NCI-H345 treated with DMSO at 0.1 percent for 48 hours (cell line): Measurements from ENCODE around the gene KIF4A.
"Not testable (repeated sequence)": the region's sequence is repeated elsewhere in the genome, so short reads cannot be mapped to it uniquely, and the experiment has no call there.

Source experiments
- DNase-seq: peaks from one replicate; lab custom pipeline; 2025; ENCODE audit not compliant: unreplicated experiment; lab: John Stamatoyannopoulos, UW

The KIF4A gene

DNA sequence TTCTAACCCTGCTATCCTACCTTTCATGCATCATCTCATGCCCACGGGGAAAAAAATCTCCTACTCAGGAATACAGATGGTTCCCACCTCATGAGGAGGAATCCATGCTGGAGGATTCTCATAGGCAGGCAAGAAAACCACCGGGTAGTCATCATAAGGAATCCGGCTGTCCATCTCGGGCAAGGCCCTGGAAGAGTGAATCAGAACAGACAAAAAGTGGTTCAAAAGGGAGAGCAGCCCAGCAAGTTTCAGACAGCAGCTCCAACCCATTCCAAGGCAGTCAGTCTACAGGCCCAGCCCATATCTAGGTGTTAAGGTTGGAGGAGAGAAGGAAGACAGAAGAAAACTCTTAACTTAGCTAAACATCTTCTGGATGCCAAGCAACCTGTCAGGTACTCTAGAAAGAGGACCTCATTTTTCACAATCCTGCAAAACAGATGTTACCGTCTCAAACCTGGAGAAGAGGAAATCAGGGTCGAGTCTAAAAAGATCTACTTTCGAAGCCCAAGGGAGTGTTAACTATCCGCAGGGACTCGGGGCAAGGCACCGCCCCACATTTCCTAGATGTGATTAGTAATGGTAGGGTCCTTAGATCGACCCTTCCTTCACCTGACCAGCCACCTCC, 624 bp upstream of the KIF4A start:
- no peak for DNase-seq

DNA sequence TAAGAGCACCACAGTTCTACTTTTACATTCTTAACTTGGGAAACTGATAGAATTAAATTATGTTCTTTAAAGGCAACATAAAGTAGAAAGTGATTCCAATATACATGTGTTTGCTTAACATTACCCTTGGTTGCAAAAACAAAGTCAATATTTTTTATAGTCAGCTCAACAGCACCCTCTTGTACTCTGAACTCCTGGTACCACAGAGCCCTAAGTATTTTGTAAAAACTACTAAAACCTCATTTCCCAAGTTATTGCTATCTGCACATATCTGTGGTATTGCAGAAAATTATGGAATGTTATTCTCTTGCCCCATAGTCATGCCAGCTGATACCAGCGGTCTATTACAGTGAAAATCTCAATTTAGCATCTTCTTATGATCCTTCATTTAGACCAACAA, 2.9 kb downstream of the KIF4A start:
- no peak for DNase-seq

DNA sequence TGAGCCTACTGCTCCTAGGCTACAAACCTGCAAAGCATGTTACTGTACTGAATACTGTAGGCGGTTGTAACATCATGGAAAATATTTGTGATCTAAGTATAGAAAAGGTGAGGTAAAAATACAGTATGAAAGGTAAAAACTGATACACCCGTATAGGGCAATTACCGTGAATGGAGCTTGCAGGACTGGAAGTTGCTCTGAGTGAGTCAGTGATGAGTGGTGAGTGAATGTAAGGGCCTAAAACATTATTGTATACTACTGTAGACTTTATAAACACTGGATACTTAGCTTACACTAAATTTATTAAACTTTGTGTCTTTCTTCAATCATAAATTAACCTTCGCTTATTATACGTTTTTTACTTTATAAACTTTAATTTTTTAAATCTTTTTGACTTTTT, 3.7 kb downstream of the KIF4A start:
- no peak for DNase-seq

DNA sequence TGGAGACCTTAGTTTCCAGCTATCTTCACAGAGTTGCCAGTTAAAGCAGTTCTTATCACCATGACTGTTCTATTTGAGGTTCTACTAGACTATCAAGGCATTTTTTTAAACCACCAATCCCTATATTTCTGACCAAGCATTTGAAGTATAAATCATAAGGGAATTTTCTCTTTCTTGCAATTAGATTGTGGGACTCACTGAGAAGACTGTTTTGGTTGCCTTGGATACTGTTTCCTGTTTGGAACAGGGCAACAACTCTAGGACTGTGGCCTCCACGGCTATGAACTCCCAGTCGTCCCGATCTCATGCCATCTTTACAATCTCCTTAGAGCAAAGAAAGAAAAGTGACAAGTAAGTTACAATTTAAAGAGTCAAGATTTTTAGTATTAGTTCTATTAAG, 11.8 kb downstream of the KIF4A start:
- no peak for DNase-seq

DNA sequence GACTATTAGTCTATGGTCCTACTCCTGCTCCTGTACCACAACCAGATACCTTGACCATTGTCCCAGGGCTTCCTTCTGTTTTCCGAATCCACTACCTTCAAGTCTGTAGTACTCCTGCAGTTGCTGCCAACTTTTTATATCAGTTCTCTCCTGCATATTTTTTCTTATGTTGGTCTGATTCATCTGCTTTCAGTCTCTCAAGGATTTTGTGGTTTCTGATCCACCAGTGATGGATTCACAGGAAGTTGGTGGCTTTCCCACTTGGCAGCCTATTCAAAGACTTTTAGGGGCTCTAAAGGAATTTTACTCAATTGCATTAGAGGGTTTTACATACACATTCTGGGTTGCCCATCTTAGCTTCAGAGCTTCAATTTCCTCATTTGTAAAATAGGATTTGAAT, 23.6 kb downstream of the KIF4A start:
- no peak for DNase-seq

DNA sequence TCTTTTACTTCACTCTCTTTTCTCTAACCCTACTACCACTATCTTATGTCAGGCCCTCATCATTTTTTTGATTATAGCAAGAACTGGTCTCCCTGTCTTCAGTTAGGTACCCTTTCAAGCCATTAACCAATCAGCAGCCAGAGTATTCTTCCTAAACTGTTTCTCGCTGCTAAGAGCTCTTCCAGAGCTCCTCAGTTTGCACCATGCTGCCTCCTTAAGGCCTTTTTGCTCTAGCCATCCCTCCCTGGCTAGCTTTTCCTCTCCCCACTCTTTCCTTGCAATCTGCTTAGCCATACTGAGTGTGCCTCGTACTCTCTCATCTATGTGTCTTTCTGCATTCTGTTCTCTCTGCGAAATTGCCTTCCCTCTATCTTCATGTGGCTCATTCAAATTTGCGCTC, 32.9 kb downstream of the KIF4A start:
- no peak for DNase-seq

DNA sequence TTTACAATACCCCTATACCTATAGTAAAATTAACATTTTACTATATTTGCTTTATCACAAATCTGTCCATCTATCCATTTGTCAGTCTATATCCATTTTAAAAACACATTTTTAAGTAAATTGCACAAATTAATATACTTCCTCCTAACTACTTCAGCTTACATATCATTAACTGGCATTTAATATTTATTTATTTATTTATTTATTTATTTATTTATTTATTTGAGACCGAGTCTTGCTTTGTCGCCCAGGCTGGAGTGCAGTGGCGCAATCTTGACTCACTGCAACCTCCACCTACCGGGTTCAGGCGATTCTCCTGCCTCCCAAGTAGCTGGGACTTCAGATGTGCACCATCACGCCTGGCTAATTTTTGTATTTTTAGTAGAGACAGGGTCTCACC, 33.7 kb downstream of the KIF4A start:
- not testable (repeated sequence) for DNase-seq

DNA sequence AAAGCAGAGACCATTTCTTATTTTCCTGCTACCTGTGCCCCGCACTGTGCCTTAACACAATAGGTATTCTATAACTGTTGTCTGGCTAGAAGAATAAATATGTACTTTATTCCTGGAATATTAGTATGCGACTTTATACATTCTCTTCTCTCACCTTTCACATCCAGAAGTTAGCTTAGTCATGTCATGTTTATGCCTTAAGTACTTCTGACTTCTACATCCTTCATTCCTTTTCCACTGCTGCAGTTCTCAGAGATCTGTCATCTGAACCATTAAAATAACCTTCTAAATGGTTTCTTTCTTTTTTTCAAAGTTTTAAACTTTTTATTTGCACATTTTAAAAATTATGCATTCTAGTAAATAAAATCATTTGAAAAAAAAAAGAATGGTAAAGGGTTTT, 34.4 kb downstream of the KIF4A start:
- DNase-seq = no peak

DNA sequence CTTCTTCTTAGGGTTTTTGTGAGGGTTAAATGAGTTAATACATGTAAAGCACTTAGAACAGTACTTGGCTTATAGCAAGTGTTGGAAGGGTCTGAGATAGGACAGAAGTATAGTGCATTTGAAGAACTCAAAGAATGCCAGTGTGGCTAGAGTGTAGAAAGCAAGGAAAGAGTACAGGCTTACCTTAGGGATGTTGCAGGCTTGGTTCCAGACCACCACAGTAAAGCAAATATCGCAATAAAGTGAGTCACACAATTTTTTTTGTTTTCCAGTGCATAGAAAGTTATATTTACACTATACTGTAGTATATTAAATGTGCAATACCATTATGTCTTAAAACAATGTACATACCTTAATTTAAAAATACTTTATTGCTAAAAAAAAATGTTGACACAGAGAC, 41.3 kb downstream of the KIF4A start:
- DNase-seq = no peak

DNA sequence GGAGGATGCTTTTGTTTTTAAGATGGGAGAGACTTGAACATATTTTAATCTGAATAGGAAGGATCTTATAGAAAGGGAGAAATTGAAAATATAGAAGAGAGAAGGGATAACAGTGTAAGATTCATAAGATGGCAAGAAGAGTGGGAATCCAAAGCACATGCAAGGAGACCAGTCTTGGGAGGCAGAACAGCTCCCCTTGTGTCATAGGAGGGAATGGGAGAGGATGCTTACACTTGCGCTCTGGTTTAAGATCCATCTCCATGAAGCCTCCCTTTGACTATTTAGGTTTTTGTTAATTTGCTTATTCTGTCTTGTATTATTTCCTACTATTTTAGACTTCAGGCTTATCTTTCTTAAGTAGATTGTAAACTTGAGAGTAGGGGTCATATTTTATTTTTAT, 42.7 kb downstream of the KIF4A start:
- DNase-seq = no peak

DNA sequence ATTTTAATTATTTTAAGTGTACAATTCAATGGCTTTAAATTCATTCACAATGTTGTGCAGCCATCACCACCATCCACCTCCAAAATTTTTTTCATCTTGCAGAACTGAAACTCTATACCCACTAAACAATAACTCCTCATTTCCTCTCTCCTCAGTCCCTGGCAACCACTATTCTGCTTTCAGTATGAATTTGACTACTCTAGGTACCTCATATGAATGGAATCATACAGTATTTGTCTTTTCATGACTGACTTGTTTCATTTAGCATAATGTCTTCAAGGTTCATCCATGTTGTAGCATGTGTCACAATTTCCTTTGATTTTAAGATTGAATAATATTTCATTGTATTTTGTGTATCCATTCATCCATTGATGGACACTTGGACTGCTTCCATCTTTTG, 46.9 kb downstream of the KIF4A start:
- no peak for DNase-seq

DNA sequence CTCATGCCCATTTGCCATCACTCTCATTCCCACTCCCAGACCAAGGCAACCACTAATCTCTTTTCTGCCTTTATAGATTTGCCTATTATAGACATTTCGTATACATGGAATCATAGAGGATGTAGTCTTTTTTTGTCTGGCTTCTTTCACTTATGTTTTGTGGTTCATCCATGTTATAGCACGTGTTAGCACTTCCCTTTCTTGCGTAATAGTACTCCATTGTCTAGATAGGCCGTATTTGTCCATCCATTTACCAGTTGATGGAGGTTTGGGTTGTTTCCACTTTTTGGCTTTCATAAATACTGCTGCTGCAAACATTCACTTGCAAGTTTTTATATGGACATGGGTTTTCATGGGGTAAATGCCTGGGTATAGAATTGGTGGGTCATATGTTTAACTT, 48.4 kb downstream of the KIF4A start:
- DNase-seq = no peak

DNA sequence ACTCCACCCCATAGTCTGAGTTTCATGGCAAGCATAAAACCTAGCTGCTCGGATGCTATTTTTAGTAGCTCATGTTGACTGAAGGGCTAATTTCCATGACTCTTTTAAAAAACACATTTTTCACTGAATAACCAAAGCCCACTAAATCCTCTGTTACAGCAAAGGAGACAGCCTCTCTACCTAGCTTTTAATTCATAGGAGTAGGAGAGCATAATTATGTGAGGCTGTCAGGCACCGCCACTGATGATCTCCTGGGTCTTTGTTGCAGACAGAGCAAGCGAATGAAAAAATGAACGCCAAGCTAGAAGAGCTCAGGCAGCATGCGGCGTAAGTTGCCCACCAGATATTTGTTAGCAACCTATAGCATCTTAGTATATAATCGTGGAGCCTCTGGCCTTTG, 53.5 kb downstream of the KIF4A start:
- no peak for DNase-seq

DNA sequence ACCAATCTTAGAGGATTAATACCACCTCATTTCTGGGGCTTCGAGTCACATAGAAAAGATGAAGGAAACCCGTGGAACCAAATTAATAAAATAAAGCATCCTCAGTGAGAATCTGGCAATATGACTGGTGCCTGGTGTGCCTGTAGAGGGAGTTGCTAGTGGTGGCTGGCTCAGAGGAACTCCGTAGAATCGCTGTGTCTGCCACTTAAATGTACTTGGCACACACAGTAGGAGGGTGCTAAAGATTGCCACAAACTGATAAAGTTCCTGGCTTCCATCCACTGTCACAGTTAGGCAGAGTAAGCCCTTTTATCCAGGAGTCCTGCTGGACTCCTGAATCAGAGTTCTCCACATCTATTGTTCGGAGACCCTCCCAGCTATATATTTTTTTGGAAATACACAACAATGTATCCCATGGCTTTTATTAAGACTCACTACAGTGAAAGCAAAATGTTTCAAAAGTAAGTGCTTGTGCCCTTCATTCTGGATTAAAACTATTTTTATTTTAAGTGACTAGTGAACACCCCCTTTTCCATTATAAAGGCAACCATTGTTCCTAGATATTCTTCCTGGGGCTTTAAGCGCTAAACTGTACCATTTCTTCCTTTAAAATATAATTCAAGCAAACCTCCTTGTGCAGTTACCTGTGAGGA, 56.6 kb downstream of the KIF4A start:
- DNase-seq = no peak

DNA sequence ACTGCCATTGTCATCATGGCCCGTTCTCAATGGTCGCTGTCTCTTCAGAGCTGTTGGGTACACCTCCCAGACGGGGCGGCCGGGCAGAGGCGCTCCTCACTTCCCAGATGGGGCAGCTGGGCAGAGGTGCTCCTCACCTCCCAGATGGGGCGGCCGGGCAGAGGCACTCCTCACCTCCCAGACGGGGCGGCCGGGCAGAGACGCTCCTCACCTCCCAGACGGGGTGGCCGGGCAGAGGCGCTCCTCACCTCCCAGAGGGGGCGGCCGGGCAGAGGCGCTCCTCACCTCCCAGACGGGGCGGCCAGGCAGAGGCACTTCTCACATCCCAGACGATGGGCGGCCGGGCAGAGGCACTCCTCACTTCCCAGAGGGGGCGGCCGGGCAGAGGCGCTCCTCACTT, 58.9 kb downstream of the KIF4A start:
- DNase-seq = not testable (repeated sequence)

DNA sequence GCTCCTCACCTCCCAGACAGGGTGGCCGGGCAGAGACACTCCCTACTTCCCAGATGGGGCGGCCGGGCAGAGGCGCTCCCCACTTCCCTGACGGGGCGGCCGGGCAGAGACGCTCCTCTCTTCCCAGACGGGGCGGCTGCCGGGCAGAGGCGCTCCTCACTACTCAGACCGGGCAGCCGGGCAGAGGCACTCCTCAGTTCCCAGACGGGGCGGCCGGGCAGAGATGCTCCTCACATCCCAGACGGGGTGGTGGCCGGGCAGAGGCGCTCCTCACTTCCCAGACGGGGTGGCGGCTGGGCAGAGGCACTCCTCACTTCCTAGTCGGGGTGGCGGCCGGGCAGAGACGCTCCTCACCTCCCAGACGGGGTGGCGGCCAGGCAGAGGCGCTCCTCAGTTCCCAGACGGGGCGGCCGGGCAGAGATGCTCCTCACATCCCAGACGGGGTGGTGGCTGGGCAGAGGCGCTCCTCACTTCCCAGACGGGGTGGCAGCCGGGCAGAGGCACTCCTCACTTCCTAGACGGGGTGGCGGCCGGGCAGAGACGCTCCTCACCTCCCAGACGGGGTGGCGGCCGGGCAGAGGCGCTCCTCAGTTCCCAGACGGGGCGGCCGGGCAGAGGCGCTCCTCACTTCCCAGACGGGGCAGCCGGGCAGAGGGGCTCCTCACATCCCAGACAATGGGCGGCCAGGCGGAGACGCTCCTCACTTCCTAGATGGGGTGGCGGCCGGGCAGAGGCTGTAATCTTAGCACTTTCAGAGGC, 59.6 kb downstream of the KIF4A start:
- DNase-seq = not testable (repeated sequence)

DNA sequence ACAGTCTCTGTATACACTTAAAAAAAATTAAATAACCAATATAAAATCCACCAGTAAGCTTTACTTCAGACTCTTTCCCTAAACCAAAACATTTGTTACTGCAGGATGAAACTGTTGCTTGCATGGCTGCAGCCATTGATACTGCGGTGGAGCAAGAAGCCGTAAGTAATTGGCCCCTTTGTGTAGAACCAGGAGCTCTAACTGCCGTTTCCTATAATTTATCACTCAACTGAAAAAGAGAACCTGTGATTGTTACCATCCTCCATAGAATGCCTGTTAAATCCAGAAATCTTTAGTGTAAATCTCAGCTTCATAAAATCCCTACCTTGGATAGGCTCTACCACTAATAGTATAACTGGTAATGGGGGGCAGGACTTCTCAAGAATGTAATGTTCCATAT, 62.6 kb downstream of the KIF4A start:
- no peak for DNase-seq

DNA sequence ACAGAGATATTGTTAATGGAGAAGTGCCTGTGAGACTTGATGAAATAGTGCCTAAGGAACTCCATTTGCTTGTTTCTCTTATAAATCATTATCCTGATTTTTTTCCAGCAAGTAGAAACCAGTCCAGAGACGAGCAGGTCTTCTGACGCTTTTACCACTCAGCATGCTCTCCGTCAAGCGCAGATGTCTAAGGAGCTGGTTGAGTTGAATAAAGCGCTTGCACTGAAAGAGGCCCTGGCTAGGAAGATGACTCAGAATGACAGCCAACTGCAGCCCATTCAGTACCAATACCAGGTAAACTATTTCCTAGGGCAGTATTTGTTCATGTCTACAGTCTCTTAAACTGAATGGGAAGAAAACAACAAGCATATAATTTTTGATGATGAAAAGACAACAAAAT, 63.6 kb downstream of the KIF4A start:
- no peak for DNase-seq

DNA sequence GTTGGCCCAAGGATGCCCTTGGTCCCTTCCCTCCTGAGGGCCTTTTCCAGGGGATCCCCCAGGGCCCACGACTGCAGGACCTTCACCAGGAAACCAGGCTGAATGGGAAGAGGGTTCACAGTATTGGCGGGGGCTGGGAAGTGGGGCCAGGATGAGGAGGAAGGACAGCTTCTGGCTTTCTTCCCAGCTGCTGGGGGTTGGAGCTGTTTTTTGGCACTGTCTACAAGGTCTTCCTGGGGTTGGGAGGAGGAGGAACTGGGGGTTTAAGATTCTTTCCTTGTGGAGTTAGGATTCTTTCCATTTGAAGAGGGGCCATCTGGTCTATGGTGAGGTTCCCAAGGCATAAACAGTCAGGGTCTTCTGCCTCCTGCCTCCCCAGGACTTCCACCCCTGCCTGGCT, 64.8 kb downstream of the KIF4A start:
- DNase-seq = no peak

DNA sequence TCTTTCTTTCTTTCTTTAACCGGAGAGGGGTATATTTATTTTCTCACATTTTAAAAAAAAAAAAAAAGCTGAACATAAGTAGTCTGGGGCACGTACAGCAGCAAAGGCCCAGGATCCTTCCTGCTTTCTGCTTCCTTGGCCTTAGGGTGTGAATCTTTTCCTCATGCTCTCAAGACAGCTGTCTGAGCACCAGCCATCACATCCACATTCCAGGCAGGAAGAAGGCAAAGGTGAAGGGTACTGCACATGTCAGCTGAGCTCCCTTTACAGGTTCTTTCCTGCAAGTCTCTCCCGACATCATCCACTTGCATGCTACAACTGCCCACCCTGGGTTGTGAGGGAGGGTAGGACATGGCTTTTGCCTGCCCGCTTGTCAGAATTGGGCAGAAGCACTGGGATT, 69.6 kb downstream of the KIF4A start:
- DNase-seq = no peak

DNA sequence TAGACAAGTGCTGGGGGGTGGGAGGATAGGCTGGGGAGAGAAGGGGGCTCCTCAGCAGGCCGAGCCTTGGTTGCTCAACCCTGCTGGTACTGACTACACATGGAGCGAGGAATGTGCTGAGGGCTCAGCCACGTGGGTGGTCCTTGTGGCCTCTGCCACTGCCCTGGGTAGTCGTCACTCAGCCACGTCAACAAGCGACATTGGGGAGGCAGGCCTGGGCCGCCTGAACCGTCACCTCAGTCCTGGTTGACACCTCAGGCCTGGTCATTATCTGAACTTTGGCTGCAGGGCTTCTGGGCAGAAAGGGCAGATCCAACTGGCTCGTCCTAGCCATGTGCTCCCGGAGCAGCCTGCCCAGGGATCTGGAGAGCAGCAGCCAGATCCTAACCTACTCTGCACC, 70.5 kb downstream of the KIF4A start:
- no peak for DNase-seq

DNA sequence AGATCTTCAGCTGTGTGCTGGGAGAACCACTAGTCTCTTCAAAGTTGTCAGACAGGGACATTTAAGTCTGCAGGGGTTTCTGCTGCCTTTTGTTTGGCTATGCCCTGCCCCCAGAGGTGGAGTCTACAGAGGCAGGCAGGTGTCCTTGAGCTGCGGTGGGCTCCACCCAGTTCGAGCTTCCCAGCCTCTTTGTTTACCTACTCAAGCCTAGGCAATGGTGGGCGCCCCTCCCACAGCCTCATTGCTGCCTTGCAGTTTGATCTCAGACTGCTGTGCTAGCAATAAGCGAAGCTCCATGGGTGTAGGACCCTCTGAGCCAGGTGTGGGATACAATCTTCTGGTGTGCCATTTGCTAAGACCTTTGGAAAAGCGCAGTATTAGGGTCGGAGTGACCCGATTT, 78.8 kb downstream of the KIF4A start:
- not testable (repeated sequence) for DNase-seq

DNA sequence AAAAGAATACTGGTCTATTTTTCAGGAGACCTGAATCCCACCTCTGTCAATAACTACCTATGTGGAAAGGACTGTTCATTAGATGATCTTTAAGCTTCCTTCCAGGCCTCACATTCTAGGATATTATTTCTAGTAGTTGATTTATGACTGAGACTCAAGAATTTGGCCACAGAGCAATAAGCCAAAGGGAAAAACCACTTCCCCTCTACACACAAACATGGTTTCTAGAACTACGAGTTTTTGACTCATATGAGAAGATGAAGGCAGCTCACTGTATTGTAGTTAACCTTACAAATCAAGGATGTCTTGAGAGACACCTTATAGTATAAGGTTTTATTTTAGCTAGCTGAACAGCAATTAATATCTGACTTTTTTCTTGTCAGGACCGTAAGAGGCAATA, 96.3 kb downstream of the KIF4A start:
- no peak for DNase-seq
